IPS-NIHi7 (cell line): ENCODE measurements around the gene BCAT1.
"Not testable (repeated sequence)": the region's sequence is repeated elsewhere in the genome, so short reads cannot be mapped to it uniquely, and the experiment has no call there.

Source experiments
- DNase-seq: peaks from one replicate; pipeline ENCODE4 v3.0.0; 2012; ENCODE audit warnings: mixed read lengths; ENCODE audit errors: extremely low spot score

Gene BCAT1

DNA sequence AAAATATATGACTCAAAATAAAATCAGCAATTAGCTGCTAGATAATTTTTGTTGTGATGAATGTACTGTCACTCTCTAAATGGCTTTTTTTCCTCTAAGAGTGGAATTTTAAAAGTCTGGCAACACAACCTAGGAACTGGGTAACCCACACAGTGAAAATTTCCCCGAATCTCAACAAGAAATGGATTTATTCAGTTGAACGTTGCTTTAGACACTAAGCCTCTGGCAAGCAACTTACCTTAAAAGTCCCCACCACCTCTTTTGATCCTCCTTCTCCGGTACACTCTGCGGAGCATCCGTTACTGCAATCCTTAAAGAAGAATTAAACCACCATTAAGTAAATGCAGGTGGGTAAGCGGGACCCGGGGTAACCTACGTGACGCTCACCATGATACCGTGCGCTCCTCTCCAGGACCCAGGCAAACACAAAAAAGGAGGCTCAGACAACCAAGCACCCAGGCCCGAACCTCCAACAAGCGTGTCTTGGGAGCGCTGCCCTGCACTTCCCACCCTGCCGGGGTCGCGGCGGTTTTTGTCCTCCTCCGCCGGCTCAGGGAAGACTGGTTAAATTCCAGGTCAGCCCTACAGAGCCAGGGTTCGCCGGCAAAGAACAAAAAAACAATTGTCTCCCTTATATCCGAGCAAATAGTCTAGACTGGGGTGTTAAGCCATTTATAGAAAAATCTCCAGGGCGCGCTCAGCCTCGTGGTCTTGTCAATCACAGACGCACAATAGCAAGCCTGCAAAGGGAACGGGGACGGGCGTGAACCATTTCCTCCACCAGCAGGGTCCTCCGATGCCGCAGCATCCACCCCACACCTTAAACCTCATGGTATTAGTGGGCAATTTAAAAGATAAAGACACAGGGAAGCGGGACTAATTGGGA, 47.1 kb downstream of the BCAT1 start:
- DNase-seq: peak; percentile 46

DNA sequence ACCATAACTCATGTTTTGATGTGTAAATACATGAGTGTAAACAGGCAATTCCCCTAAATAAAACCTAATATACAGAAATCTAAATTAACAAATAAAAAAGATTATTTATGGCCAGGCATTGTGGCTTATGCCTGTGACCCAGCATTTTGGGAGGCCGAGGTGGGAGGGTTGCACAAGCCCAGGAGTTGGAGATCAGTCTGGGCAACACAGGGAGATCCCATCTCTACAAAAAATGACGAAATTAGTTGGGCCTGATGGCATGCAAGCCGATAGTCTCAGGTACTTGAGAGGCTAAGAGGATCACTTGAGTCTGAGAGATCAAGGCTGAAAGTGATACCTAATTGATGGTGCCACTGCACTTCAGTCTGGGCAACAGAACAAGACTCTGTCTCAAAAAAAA, 48.7 kb downstream of the BCAT1 start:
- DNase-seq: no peak

DNA sequence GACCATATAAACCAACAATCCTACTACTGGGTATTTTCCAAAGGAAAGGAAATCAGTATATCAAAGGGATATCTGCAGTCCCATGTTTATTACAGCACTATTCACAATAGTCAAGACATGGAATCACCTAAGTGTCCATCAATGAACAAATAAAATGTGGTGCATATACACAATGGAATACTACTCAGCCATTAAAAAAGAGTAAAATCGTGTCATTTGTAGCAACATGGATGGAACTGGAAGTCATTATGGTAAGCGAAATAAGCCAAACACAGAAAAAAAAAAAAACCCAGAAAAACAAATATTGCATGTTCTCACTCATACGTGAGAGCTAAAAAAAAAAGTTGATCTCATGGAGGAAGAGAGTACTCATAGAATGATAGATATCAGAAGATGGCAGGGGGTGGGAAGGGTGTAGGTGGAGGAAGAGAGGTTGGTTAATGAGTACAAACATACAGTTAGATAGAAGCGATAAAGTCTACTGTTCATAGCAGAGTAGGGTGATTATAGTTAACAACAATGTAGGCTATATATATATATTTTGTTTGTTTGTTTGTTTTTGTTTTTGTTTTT, 49.3 kb downstream of the BCAT1 start:
- no peak for DNase-seq

DNA sequence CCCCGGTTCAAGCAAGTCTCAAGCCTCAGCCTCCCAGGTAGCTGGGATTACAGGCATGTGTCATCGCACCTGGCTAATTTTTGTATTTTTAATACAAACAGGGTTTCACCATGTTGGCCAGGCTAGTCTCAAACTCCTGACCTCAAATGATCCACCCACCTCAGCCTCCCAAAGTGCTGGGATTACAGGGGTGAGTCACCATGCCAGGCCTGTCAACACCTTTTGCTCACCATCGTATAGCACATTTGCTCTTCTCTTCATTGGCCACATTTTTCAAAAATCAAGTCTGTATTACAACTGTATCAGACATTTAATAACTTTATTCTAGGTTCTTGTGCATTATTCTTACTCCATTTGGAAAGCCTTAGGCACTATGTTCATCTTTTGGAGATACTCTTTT, 50.3 kb downstream of the BCAT1 start:
- DNase-seq: no peak

DNA sequence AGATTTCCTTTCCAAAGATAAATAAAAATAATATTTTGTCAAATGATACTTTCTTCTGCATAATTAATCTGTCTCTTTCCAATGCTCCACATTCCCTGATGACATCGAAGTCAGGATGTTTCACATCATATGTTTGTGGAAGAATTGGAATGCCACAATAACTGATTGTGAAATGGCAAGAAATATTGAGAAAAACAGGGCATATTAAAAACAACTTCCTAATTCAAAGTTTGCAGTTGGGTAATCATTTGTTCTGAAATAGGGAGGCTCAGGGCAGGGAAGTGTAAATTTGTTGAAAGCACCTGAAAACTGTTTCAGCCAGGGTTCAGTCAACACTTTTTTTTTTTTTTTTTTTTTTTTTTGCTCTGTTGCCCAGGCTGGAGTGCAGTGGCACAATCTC, 50.7 kb downstream of the BCAT1 start:
- no peak for DNase-seq

DNA sequence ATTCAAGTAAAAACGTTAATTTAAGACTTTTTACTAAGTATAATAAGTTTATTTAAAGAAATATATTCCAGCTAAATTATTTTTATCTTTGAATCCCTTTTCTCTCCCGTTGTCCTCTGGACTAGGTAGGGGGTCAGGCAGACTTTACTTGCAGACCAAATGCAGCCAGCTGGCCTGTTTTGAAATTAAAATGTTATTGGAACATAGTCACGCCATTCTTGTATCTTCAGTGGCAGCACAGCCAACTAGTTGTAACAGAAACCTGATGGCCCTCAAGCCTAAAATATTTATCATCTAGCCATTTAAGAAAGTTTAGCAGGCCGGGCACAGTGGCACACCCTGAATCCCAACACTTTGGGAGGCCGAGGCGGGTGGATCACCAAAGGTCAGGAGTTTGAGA, 52.7 kb downstream of the BCAT1 start:
- no peak for DNase-seq

DNA sequence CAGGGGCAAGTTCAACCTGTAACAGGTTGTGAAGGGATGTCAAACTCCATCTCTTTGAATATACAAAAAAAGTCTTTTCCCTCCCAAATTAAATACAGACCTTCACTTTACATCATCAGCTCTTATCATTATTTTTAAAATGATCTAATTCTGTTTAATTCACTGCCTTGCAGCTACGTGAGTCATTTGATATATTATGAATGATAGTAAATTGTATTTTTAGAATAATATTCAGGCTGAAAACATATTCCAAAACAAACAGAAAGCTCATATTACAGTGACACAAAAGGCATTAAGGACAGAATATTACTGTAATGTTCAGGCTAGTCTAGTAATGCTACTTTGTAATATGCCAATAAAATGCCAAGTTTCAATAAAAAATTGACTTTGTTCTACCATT, 53.3 kb downstream of the BCAT1 start:
- DNase-seq: no peak

DNA sequence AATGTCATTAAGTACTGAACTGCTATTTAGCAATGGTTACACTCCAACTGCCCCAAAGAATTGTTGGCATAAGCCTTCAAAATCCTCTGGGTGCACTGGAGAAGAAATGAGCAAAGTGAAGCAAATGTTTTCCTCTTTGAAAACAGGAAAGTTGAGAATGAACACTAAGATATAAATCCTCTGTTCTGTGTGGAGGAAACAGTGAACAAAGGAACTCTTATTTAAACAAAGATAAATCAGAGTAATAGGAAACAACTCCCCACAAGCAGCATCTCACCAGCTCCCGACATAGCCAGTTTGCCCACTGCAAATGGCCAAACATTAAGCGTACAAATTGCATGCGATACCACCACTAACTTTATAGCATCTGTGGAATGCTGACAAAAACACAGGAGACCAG, 54.0 kb downstream of the BCAT1 start:
- no peak for DNase-seq

DNA sequence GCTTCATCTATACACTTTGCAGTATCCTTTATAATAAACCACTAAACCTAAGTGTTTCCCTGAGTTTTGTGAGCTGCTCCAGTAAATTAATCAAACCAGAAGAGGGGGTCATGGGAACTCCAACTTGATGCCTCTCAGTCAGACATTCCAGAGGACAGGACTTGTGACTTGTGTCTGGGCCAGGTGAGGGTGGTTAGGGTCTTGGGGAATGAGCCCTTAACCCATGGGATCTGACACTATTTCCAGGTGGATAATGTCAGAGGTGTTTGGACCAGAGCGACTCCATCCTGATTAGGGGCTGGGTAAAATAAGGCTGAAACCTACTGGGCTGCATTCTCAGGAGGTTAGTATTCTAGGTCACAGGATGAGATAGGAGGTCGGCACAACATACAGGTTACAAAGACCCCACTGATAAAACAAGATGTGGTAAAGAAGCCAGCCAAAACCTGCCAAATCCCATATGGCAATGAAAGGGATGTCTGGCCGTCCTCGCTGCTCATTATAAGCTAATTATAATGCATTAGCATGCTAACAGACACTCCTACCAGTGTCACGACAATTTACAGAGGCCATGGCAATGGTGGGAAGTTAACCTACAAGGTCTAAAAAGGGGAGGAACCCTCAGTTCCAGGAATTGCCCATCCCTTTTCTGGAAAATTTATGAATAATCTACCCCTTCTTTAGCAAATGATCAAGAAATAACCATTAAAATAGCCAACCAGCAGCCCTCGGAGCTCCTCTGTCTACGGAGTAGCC, 58.7 kb downstream of the BCAT1 start:
- no peak for DNase-seq

DNA sequence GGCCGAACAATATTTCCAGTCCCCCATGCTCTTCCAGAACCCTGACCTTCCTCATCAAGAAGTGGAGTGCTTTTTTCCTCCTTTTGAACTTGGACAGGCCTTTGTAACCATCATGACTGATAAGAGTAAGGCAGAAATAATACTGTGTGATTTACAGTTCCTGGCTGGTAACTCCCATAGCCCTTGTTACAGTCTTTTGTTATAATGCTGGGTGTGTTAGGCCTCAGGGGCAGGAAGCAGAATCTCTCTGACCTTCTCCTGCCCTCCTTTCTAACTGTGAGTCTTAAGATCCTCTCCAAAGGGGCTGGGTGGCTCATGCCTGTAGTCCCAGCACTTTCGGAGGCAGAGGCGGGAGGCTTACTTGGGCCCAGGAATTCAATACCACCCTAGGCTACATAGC, 59.5 kb downstream of the BCAT1 start:
- no peak for DNase-seq

DNA sequence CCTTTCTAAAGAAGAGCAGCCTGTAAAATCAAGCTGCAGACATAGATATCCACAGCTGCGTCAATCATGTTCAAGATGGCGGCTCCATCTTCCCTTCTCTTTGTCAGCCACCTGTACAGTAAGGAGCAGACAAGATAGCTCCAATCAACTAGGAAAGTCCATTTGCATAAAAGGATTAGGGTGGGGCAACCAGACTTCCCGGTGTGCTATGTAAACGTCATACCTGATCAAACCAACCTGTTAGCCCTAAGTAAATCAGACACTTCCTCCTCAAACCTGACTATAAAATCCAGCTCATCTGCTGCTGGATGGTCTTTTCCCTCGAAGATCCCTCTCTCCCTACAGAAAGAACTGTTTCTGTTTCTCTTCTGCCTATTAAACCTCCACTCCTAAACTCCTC, 60.1 kb downstream of the BCAT1 start:
- no peak for DNase-seq

DNA sequence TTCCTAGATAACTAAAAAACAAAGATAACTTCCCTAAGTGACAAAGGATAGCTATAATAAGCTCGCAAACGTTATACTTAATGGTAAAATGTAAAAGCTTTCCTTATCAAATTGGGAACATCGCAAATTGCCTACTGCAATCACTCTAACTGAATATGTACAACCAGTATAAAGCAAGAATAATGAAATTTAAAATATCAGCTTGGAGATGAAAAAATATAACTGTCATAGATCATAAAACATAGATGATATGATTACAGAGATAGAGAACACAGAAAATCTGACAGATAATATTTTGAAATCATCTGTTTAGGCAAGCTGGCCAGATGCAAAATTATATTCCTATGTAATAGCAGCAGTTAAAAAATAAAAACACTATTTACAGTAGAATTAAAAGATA, 64.0 kb downstream of the BCAT1 start:
- no peak for DNase-seq

DNA sequence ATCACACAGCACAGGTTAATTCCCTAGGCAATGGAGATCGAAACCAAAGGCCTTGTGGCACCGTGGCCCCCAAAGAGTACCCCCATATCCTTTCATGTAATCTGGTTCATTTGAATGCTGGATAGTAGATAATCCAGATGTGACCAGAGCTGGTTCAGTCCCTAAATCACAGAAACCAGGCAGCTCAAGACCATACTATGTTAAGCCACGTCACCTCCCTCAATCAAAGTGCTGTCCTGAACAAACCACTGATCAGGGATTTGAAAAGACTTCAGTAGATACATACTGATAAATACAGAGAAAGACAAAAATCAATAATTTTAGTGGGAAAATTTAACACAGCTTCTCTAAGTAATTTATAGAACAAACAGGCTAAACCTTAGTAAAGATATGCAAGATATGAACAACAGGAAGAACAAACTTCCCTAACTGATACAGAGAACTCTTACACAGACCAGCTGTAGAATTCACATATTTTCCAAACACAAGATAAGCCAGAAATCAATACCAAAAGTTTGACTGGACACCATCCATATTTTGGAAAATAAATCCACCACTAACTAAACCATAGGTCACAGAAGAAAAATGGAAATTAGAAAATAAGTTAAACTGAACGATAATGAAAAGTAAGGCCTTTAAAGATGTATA, 67.1 kb downstream of the BCAT1 start:
- DNase-seq: no peak

DNA sequence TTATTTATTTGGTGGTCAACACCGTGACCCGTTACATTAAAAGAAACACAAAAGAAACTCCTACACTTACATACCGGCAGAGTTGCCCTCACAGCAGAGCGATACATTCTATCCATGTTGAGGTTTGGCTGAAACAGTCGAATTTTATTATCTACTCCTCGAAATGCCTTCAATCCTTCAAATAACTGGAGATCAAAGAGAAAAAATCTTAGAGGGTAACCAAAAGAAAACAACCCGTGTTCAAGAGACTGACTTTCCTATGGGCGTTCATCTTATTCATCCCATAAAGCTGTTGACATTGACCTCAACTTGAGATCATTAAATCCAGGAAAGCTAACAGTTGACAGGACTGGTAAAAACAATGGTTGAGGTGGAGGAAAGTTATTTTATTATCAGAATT, 67.7 kb downstream of the BCAT1 start:
- no peak for DNase-seq

DNA sequence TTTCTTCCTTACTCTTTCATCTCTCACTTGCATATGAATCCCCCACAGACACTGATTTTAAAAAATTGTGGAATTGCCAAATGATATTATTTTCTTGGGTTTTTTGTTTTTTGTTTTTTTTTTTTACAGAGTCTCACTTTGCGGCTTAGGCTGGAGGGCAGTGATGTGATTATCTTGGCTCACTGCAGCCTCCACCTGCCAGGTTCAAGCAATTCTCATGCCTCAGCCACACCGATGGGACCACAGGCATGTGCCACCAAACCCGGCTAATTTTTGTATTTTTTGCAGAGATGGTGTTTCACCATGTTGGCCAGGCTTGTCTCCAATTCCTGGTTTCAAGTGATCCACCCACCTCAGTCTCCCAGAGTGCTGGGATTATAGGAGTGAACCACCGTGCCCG, 68.2 kb downstream of the BCAT1 start:
- DNase-seq: no peak

DNA sequence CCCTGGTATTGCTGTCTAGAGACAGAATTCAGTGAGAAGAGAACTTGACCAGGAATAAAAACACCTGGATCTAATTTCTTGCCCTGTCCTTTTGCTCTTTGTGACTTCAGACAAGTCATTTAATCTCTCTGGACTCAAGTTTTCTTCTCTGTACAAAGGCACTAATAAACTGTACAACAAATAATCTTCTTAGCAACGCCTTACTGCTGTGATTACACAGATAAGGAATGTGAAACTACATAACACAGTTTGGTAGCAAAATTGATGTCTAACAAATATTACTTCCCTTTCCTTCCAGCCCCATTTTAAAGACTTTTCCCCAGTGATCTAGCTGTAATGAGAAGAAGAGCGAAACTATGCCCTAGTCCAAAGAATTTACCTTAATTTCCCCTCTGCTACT, 69.3 kb downstream of the BCAT1 start:
- no peak for DNase-seq

DNA sequence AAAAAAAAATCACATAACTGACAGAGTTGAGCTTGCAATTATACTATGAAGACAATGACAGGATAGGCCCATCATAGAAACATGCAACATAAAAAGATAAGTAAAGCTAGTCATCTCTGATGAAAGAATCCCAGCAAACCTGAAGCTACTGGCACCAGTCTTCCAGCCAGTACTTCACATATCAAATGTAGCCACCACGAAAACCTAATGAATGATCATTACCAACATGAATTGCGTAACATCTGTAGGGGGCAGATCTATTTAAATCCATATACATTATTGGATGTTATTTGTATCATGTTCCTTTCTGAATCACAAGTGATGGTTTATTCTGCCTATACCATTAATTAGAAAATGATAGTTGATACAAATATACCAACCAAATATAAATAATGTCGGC, 73.9 kb downstream of the BCAT1 start:
- DNase-seq: no peak

DNA sequence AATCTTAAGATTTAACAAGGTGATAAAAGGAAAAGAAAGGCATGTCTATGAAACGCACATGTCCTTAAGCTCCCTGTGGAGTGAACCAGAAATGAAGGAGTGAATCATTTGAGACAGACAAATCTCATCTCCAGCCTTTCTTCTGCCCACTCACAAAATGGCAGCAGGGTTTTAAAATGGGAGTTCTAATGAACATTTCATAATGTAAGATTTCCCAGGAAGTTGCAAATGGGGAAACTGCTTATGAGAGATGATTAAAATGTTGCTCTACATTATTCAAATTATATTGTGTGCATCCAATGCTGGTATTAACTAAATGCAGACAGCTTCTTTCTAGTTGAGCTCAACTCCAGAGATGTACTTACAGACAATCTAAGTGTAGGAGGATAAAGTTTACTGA, 76.7 kb downstream of the BCAT1 start:
- DNase-seq: no peak

DNA sequence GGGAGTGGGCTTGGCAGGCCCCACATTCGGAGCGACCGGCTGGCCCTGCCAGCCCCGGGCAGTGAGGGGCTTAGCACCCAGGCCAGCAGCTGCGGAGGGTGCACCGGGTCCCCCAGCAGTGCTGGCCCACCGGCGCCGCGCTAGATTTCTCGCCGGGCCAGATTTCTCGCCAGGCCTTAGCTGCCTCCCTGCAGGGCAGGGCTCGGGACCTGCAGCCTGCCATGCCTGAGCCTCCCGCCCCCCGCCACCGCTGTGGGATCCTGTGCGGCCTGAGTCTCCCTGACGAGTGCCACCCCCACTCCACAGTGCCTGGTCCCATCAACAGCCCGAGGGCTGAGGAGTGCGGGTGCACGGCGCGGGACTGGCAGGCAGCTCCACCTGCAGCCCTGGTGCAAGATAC, 82.8 kb downstream of the BCAT1 start:
- not testable (repeated sequence) for DNase-seq

DNA sequence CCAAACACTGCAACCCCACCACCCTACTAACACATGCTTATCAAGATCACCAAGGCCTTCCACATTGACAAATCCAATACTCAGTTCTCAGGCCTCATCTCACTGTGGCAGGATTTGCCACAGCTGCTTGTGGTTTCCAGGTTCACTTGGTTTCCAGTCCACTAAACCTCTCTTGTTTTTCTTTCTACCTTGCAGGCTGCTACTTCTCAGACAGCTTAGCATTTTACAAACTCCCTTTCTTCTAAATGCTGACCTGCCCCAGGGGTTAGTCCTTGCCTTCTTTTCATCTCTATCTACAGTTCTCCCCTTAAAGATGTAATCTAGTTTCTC, 84.1 kb downstream of the BCAT1 start:
- peak; percentile 13 for DNase-seq

DNA sequence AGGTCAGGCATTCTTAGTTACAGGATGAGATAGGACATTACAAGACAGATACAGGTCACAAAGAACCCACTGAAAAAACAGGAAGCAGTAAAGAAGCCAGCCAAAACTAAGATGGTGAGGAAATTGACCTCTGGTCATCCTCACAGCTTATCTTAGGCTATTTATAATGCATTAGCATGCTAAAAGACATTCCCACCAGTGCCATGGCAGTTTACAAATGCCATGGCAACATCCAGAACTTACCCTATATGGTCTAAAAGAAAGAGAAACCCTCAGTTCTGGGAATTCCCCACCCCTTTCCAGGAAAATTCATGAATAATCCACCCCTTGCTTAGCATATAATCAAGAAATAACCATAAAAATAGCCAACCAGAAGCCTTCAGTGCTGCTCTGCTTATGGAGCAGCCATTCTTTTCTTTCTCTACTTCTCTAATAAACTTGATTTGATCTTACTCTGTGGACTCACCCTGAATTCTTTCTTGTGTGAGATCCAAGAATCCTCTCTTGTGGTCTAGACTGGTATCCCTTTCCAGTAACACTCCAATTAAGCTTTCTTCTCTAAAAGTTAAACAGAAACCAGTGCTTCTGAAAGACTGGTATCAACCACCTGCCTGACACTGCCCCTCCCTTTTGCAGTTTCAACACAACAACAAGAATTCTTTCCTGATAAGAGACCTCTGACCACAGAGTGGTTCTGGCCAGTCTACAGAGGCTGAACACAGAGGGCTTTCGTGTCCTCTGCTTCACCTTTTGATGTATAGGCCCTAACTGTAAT, 86.9 kb downstream of the BCAT1 start:
- DNase-seq: no peak

DNA sequence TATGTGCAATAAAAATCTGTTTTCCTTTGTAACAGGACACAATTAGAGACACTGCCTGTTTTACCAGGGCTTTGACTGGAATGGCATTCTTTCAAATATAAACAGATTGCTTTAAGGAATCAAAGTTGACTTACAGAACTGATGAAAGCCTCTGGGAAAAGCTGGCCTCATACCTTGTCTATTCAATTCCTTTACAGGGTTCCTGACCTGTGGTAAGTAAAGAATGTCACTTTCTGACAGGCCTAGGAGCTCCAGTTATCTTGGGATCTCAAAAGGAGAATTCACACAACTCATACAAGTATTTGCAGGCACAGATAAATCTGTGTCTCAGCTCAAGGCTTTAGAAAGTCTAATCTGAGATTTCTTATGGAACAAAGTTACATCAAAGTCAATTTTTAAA, 88.4 kb downstream of the BCAT1 start:
- DNase-seq: no peak
